Fibroblast of skin of back (primary cell): ENCODE results near the gene SEPTIN2.
"Not testable (repeated sequence)": the region's sequence is repeated elsewhere in the genome, so short reads cannot be mapped to it uniquely, and the experiment has no call there.

ENCODE experiments used
- DNase-seq: peaks from one replicate; pipeline ENCODE4 v3.0.0-alpha.2; 2013

Gene SEPTIN2

GRCh38 chr2:241386519-241386918 lies 70.8 kb downstream of the SEPTIN2 start:
- no peak for DNase-seq

- no peak for DNase-seq
Observed at GRCh38 chr2:241389697-241390096, 74.0 kb downstream of the SEPTIN2 start.

- no peak for DNase-seq
Observed at GRCh38 chr2:241390301-241391206, 74.8 kb downstream of the SEPTIN2 start.

- DNase-seq = peak; percentile 56
Observed at GRCh38 chr2:241391892-241392665, 76.4 kb downstream of the SEPTIN2 start.

GRCh38 chr2:241392753-241393152 lies 77.0 kb downstream of the SEPTIN2 start:
- DNase-seq = not testable (repeated sequence)

GRCh38 chr2:241393524-241394196 lies 77.9 kb downstream of the SEPTIN2 start:
- DNase-seq = no peak

- not testable (repeated sequence) for DNase-seq
Observed at GRCh38 chr2:241396809-241397208, 81.1 kb downstream of the SEPTIN2 start.

GRCh38 chr2:241399941-241400922 lies 84.5 kb downstream of the SEPTIN2 start:
- no peak for DNase-seq
